ENCODE measurements around the gene MAPKAPK3. TPM values are rescaled to one million over a fixed set of nuclear protein-coding genes. Genes with fewer than 3 reads are reported as not detected.

MAPKAPK3 gene
- total RNA-seq, 2 donors from 2014 or later, result 84.8 to 106 TPM

- H3K27ac Mint-ChIP-seq, result peak overlapping the region; percentile 82 to 83
- H3K4me1 Mint-ChIP-seq (ENCODE audit: low read depth in 2 of 2), result peaks cover 77 to 79% of the 10 kb centered on the region in 2 donors
- no peaks in the 10 kb centered on the region for H3K27me3 Mint-ChIP-seq
- H3K9me3 Mint-ChIP-seq, result no peaks in the 10 kb centered on the region
- no peaks in the 10 kb centered on the region for H3K36me3 Mint-ChIP-seq
- no peak for ATAC-seq
- no peak overlapping the region for H3K4me3 Mint-ChIP-seq
- no peak for DNase-seq (ENCODE audit: low spot score)
Observed at GRCh38 chr3:50633230-50633790, 16.4 kb downstream of the MAPKAPK3 start.

DNA sequence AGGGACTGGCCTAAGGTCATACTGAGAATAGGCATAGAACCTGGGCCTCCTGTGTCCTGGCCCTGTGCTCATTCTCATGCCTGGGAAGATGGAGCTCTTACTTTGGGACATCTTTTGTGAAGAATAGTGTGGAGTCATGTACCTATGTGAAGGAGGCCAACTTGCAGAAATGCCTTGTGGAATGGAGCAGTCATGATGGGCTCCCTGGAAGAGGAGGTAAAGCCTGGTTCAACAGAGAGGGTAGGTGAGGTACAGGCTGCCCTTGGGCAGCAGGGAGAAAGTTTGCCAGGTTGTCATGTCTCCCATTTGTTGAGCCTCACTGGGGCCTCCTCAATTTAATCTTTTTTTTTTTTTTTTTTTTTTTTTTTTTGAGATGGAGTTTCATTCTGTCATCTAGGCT lies 18.1 kb downstream of the MAPKAPK3 start:
- no peaks in the 10 kb centered on the region for H3K9me3 Mint-ChIP-seq
- H3K27ac Mint-ChIP-seq, result no peak overlapping the region
- H3K36me3 Mint-ChIP-seq, result no peaks in the 10 kb centered on the region
- no peak overlapping the region for H3K4me3 Mint-ChIP-seq
- H3K27me3 Mint-ChIP-seq, result no peaks in the 10 kb centered on the region
- DNase-seq (ENCODE audit: low spot score) (no peak), ATAC-seq (no peak)
- peaks cover 66 to 70% of the 10 kb centered on the region in 2 donors for H3K4me1 Mint-ChIP-seq (ENCODE audit: low read depth in 2 of 2)

GRCh38 chr3:50637011-50637410 lies 20.1 kb downstream of the MAPKAPK3 start:
- no peaks in the 10 kb centered on the region for H3K9me3 Mint-ChIP-seq
- no peak overlapping the region for H3K4me3 Mint-ChIP-seq
- peaks cover 46 to 55% of the 10 kb centered on the region in 2 donors for H3K4me1 Mint-ChIP-seq (ENCODE audit: low read depth in 2 of 2)
- peaks cover 6% of the 10 kb centered on the region for H3K36me3 Mint-ChIP-seq
- peak overlapping the region; percentile 38 to 51 for H3K27ac Mint-ChIP-seq
- ATAC-seq, result no peak
- DNase-seq (ENCODE audit: low spot score), result no peak
- no peaks in the 10 kb centered on the region for H3K27me3 Mint-ChIP-seq

DNA sequence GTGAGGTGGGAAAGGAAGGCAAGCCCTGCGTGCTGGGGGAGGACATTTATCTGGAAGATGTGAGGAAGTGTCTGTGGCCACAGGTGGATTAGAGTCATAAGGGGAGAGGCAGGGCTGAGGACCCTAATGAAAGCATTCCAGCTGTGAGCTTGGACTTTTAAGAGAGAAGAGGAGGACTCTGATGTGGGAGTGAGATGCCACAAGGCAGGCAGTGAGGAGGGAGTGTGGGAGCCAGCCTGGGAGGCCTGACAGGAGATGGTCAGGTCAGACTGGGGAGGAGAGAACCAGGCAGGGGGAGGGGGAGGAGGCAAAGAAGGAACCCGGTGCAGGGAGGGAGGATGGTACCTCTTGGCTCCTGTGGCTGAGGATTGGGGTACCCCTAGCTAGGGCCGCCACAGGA lies 21.0 kb downstream of the MAPKAPK3 start:
- peaks cover 6% of the 10 kb centered on the region for H3K36me3 Mint-ChIP-seq
- H3K27me3 Mint-ChIP-seq, result no peaks in the 10 kb centered on the region
- no peaks in the 10 kb centered on the region for H3K9me3 Mint-ChIP-seq
- DNase-seq (ENCODE audit: low spot score) (no peak), ATAC-seq (no peak)
- H3K4me3 Mint-ChIP-seq, result no peak overlapping the region
- H3K27ac Mint-ChIP-seq, result peak overlapping the region; percentile 38 to 51
- peaks cover 37 to 45% of the 10 kb centered on the region in 2 donors for H3K4me1 Mint-ChIP-seq (ENCODE audit: low read depth in 2 of 2)

- peak overlapping the region in 1 of 2 donors; percentile 51 for H3K27ac Mint-ChIP-seq
Observed at GRCh38 chr3:50639055-50639494, 22.1 kb downstream of the MAPKAPK3 start.

DNA sequence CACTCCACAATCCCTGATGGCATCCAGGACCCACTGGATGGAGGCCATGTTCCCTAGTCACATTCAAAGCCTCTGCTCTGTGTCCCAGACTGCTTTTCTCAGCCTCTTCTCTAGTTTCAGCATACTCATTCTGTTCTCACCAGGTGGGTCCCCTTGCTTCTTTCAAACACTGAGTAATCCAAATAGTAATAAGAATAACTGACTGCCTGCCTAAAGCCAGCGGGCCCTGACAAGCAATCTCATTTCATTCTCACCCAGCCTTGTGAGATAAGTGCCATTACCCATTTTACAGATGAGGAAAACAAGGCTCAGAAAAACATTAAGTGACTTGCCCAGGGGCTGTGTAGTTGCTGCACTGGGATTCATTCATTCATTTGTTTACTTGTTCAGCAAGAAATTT lies 25.4 kb downstream of the MAPKAPK3 start:
- peak in 1 of 2 donors; percentile 7 for ATAC-seq
- Mint-ChIP-seq H3K36me3 (peaks cover 6% of the 10 kb centered on the region), H3K4me1 (ENCODE audit: low read depth in 2 of 2) (peaks cover 13 to 18% of the 10 kb centered on the region in 2 donors)

More at GRCh38 chr3:50639055-50639494, 22.1 kb downstream of the MAPKAPK3 start:
- peaks cover 26 to 34% of the 10 kb centered on the region in 2 donors for H3K4me1 Mint-ChIP-seq (ENCODE audit: low read depth in 2 of 2)
- DNase-seq (ENCODE audit: low spot score) (no peak), ATAC-seq (no peak)
- H3K4me3 Mint-ChIP-seq, result no peak overlapping the region
- H3K36me3 Mint-ChIP-seq, result peaks cover 6% of the 10 kb centered on the region
- no peaks in the 10 kb centered on the region for H3K9me3 Mint-ChIP-seq
- no peaks in the 10 kb centered on the region for H3K27me3 Mint-ChIP-seq

GRCh38 chr3:50644561-50644960 lies 27.6 kb downstream of the MAPKAPK3 start:
- no peaks in the 10 kb centered on the region for H3K9me3 Mint-ChIP-seq
- DNase-seq (ENCODE audit: low spot score) (no peak), ATAC-seq (no peak)
- H3K27me3 Mint-ChIP-seq, result no peaks in the 10 kb centered on the region
- peaks cover 4 to 7% of the 10 kb centered on the region in 2 donors for H3K4me1 Mint-ChIP-seq (ENCODE audit: low read depth in 2 of 2)
- H3K36me3 Mint-ChIP-seq, result peaks cover 6% of the 10 kb centered on the region
- no peak overlapping the region for H3K4me3 Mint-ChIP-seq
- H3K27ac Mint-ChIP-seq, result no peak overlapping the region

More for the DNA sequence above, 25.4 kb downstream of the MAPKAPK3 start:
- Mint-ChIP-seq H3K4me3 (no peak overlapping the region), H3K27ac (no peak overlapping the region), H3K9me3 (no peaks in the 10 kb centered on the region), H3K27me3 (no peaks in the 10 kb centered on the region)
- DNase-seq (ENCODE audit: low spot score), result no peak

GRCh38 chr3:50645378-50645777 lies 28.4 kb downstream of the MAPKAPK3 start:
- Mint-ChIP-seq H3K4me1 (ENCODE audit: low read depth in 2 of 2) (peaks cover 4 to 7% of the 10 kb centered on the region in 2 donors), H3K27ac (no peak overlapping the region), H3K27me3 (no peaks in the 10 kb centered on the region), H3K4me3 (no peak overlapping the region), H3K9me3 (no peaks in the 10 kb centered on the region), H3K36me3 (peaks cover 6% of the 10 kb centered on the region)
- DNase-seq (ENCODE audit: low spot score) (no peak), ATAC-seq (no peak)

DNA sequence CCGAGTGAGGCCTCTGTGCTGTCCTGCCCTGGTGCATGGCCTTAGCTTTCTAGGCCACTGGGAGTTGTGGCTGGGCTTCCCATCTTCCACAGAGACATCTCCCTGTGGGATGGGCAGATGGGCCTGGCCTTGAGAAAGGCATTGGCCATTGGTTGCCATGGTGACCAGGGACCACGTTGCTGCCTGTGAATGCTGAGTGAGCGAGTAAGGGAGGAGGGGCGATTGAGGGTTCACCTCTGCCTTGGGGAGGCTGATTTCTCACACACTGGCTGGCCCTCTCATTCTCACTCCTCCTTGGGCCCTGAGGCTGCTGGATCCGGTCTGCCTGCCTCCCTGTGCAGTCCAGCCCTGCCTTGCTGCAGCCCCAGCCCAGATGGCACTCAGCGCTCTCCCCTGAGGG lies 31.4 kb downstream of the MAPKAPK3 start:
- Mint-ChIP-seq H3K27ac (no peak overlapping the region), H3K4me3 (no peak overlapping the region), H3K9me3 (no peaks in the 10 kb centered on the region), H3K36me3 (no peaks in the 10 kb centered on the region), H3K27me3 (no peaks in the 10 kb centered on the region), H3K4me1 (ENCODE audit: low read depth in 2 of 2) (peaks cover 4 to 5% of the 10 kb centered on the region in 2 donors)
- DNase-seq (ENCODE audit: low spot score) (no peak), ATAC-seq (no peak)

- H3K27me3 Mint-ChIP-seq, result no peaks in the 10 kb centered on the region
- H3K9me3 Mint-ChIP-seq, result no peaks in the 10 kb centered on the region
- no peak overlapping the region for H3K4me3 Mint-ChIP-seq
- H3K27ac Mint-ChIP-seq, result no peak overlapping the region
- ATAC-seq (no peak), DNase-seq (ENCODE audit: low spot score) (no peak)
- no peaks in the 10 kb centered on the region for H3K36me3 Mint-ChIP-seq
- peaks cover 4 to 5% of the 10 kb centered on the region in 2 donors for H3K4me1 Mint-ChIP-seq (ENCODE audit: low read depth in 2 of 2)
Observed at GRCh38 chr3:50648944-50649343, 32.0 kb downstream of the MAPKAPK3 start.

DNA sequence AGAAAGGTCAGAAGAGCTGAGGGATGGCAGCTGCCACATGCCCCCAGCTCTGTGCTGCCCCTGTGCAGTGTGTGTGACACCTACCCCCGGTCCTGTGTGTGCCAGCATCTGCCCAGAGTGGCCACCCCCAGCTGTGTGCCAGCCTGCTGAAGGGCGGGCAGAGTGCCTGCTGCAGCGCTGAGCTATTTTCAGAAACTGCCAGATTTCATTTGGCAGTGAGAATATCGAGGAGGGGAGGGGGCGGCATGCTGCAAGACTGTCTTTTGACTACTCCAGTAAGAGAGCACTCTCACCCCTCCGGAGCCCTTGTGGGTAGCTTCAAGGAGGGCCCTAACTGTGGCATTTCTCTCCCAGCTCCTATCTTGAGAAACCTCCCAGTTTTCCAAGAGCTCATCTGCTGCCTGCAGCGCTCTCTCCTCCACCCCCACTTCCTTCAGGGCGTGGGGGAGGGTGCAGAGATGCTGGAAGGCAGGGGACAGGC lies 32.5 kb downstream of the MAPKAPK3 start:
- Mint-ChIP-seq H3K27ac (peak overlapping the region in 1 of 2 donors; percentile 57), H3K4me1 (ENCODE audit: low read depth in 2 of 2) (peaks cover 4 to 5% of the 10 kb centered on the region in 2 donors), H3K9me3 (no peaks in the 10 kb centered on the region), H3K27me3 (no peaks in the 10 kb centered on the region), H3K4me3 (no peak overlapping the region), H3K36me3 (no peaks in the 10 kb centered on the region)
- DNase-seq (ENCODE audit: low spot score), result no peak
- no peak for ATAC-seq

GRCh38 chr3:50650018-50650417 lies 33.1 kb downstream of the MAPKAPK3 start:
- no peaks in the 10 kb centered on the region for H3K9me3 Mint-ChIP-seq
- ATAC-seq, result no peak
- no peaks in the 10 kb centered on the region for H3K36me3 Mint-ChIP-seq

GRCh38 chr3:50651445-50651844 lies 34.5 kb downstream of the MAPKAPK3 start:
- no peak for DNase-seq (ENCODE audit: low spot score)
- Mint-ChIP-seq H3K9me3 (no peaks in the 10 kb centered on the region), H3K27ac (no peak overlapping the region), H3K36me3 (no peaks in the 10 kb centered on the region), H3K27me3 (no peaks in the 10 kb centered on the region), H3K4me3 (no peak overlapping the region), H3K4me1 (ENCODE audit: low read depth in 2 of 2) (peaks cover 4 to 8% of the 10 kb centered on the region in 2 donors)
- ATAC-seq, result no peak

More at GRCh38 chr3:50650018-50650417, 33.1 kb downstream of the MAPKAPK3 start:
- Mint-ChIP-seq H3K4me3 (no peak overlapping the region), H3K27me3 (no peaks in the 10 kb centered on the region), H3K27ac (peak overlapping the region in 1 of 2 donors; percentile 57), H3K4me1 (ENCODE audit: low read depth in 2 of 2) (peaks cover 4 to 10% of the 10 kb centered on the region in 2 donors)
- DNase-seq (ENCODE audit: low spot score), result no peak

DNA sequence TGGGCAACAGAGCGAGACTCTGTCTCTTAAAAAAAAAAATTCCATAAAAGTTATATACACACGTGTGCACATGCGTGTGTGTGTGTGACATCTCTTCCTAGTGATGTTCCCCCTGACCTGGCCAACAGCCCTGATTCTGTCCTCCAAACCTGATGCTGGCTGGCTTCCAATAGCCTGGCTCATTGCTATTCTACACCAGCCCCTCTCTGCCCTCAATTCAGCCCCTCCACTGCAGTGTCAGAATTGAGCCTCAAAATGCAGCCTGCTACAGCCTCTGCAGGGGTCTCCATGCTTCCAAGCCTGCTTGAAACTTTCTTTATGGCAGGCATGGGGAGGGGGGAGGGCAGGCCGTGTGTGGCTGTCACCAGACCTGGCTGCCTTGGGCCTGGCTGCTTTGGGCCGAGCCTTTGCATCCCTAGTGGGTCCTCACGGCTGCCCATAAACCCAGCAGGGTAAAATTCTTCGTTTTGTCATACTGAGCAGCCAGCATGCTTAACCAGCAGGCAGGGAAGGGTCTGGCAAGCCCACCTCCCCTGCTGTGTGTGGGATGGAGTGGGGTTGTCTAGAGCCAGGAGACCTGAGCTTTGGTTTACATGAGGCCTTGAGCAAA lies 35.1 kb downstream of the MAPKAPK3 start:
- peaks cover 4 to 8% of the 10 kb centered on the region in 2 donors for H3K4me1 Mint-ChIP-seq (ENCODE audit: low read depth in 2 of 2)
- no peaks in the 10 kb centered on the region for H3K9me3 Mint-ChIP-seq
- H3K4me3 Mint-ChIP-seq, result no peak overlapping the region
- no peak overlapping the region for H3K27ac Mint-ChIP-seq
- DNase-seq (ENCODE audit: low spot score) (no peak), ATAC-seq (no peak)
- H3K36me3 Mint-ChIP-seq, result no peaks in the 10 kb centered on the region
- no peaks in the 10 kb centered on the region for H3K27me3 Mint-ChIP-seq

Data from natural killer cell treated with Interleukin-12 subunit alpha and Interleukin-12 subunit beta and Interleukin-15 and Interleukin-18, amount 100 ng/mL, for 72 hours (primary cell).